Right lobe of liver (tissue), 6 donors: Measurements from ENCODE around the gene TGFBR3. TPM values are rescaled to one million over a fixed set of nuclear protein-coding genes. Genes with fewer than 3 reads are reported as not detected.
A peak's percentile ranks its signal among the peaks of the same experiment; 100 is the strongest.

Experiments
- ATAC-seq, 4 donors: fragments of 200-7000 bp; cut with Tn5 transposase; one replicate each; pipeline ENCODE4 v1.9.1; 2020; ENCODE audit warnings: mild to moderate bottlenecking in 4 of 4, moderate library complexity in 4 of 4
- DNase-seq, 3 donors: peaks; one replicate each; pipeline ENCODE4 v3.0.0-alpha.2; 2020
- H3K27ac ChIP-seq, 3 donors: fragments of 200-600 bp; one replicate each; pipeline ENCODE4 v1.8.0; 2022
- H3K27me3 ChIP-seq, 2 donors: fragments of 200-600 bp; one replicate each; pipeline ENCODE4 v1.8.0; 2022
- H3K36me3 ChIP-seq, 4 donors: fragments of 200-600 bp; sonication (generic) in 1 of 4; one replicate each; pipeline versions ENCODE4 v1.5.1 to v1.8.0; 2017 to 2022; ENCODE audit warnings: control low read depth in 1 of 4
- H3K4me1 ChIP-seq, 4 donors: fragments of 200-600 bp; sonication (generic) in 1 of 4; one replicate each; pipeline versions ENCODE4 v1.5.1 to v1.8.0; 2017 to 2022; ENCODE audit warnings: control low read depth in 1 of 4
- H3K4me3 ChIP-seq, 3 donors: fragments of 200-600 bp; one replicate each; pipeline ENCODE4 v1.8.0; 2022
- H3K9me3 ChIP-seq, 4 donors: fragments of 200-600 bp; sonication (generic) in 1 of 4; one replicate each; pipeline versions ENCODE4 v1.5.1 to v1.8.0; 2017 to 2022; ENCODE audit warnings: control low read depth in 1 of 4
- CTCF ChIP-seq, 4 donors: fragments of 200-600 bp in 3 of 4; fragments of 450-650 bp in 1 of 4; IDR thresholded peaks; one replicate each; pipeline versions ENCODE4 v1.5.1 to v1.8.0; 2016 to 2022; ENCODE audit warnings: antibody characterized with exemption in 4 of 4, mild to moderate bottlenecking in 2 of 4
- POLR2A ChIP-seq: fragments of 450-650 bp; IDR thresholded peaks from one replicate; pipeline ENCODE4 v1.6.1; 2017; ENCODE audit warnings: antibody characterized with exemption, mild to moderate bottlenecking
- WGBS: methylation state at CpG from one replicate; pipeline ENCODE4 v1.1.6; 2018; ENCODE audit warnings: low coverage, low lambda C conversion rate; ENCODE audit not compliant: insufficient coverage; ENCODE audit errors: missing lambda C conversion rate; 5-methylcytosine and 5-hydroxymethylcytosine counted together
- intact Hi-C, 2 donors: fragments of 100-400 bp; cut with DNase I; formaldehyde crosslinking; loops; one replicate each; pipeline versions ENCODE4 v1.11.2 to v1.14.1; 2022
- total RNA-seq, 6 experiments: library from RNA; depleted of rRNA in 2 of 6; stranded (reverse); fragments of >200 nt in 2 of 6; fragmentation: NEBNext Ultra II Directional in 3 of 6; extraction: Animal tissue kit (Norgen Biotek cat#: 25700) in 3 of 6; gene quantifications; one replicate each; pipeline versions ENCODE4 v1.1.0 to v1.2.4, GENCODE V29; 2016 to 2023
- donor health status: DM: no; HTN: yes; CAD: no.
- donor health status: DM: no; HTN: no; CAD: no.
- donor health status: DM: no; HTN: no; CAD: no.
- donor health status: DM: no; HTN: yes; CAD: no.
- donor health status: DM: no; HTN: yes; CAD: no.

TGFBR3 gene
- total RNA-seq, 6 experiments from 2014 or later, result 9.0 to 32.3 (median 18.1) TPM

- ATAC-seq (no peak), DNase-seq (no peak)
- intact Hi-C loops, result no loop called here
- H3K9me3 ChIP-seq, result no peaks in the 10 kb centered on the region
- TF ChIP-seq CTCF (IDR thresholded peaks at IDR 0.05) (no peak), POLR2A (no peak)
- no peaks in the 10 kb centered on the region for H3K27me3 ChIP-seq
- WGBS, result 71% methylated on average over 3 of the region's 3 CpGs
- peak overlapping the region; percentile 32 to 88 (median 78) for H3K27ac ChIP-seq
- peaks cover 0 to 55% (median 15%) of the 10 kb centered on the region in 4 donors for H3K4me1 ChIP-seq
- H3K36me3 ChIP-seq, result no peaks in the 10 kb centered on the region
- no peak overlapping the region for H3K4me3 ChIP-seq
Observed at GRCh38 chr1:91746728-91747338, 139.1 kb downstream of the TGFBR3 start.

- WGBS, result 16% methylated on average over 5 of the region's 5 CpGs
- ATAC-seq, result peak; percentile 43 to 79 (median 54)
- peaks cover 0 to 46% (median 10%) of the 10 kb centered on the region in 4 donors for H3K4me1 ChIP-seq
- no peak overlapping the region for H3K4me3 ChIP-seq
- no peaks in the 10 kb centered on the region for H3K36me3 ChIP-seq
- H3K9me3 ChIP-seq, result no peaks in the 10 kb centered on the region
- TF ChIP-seq CTCF (IDR thresholded peaks at IDR 0.05) (no peak), POLR2A (no peak)
- H3K27me3 ChIP-seq, result no peaks in the 10 kb centered on the region
- intact Hi-C loops, result no loop called here
- DNase-seq, result no peak
- H3K27ac ChIP-seq, result peak overlapping the region; percentile 67 to 88 (median 78)
Observed at GRCh38 chr1:91745640-91746373, 140.1 kb downstream of the TGFBR3 start.

- peaks cover 0 to 39% (median 6%) of the 10 kb centered on the region in 4 donors for H3K4me1 ChIP-seq
- H3K27me3 ChIP-seq, result no peaks in the 10 kb centered on the region
- TF ChIP-seq CTCF (IDR thresholded peaks at IDR 0.05), result peak; percentile 27 to 65 (median 50)
- TF ChIP-seq POLR2A, result no peak
- no peaks in the 10 kb centered on the region for H3K36me3 ChIP-seq
- ATAC-seq, result peak; percentile 84 to 94 (median 88)
- no peaks in the 10 kb centered on the region for H3K9me3 ChIP-seq
- intact Hi-C loops, result no loop called here
- WGBS, result 20% methylated on average over 6 of the region's 6 CpGs
- H3K4me3 ChIP-seq, result no peak overlapping the region
- DNase-seq, result peak; percentile 48 to 76 (median 71)
- H3K27ac ChIP-seq, result peak overlapping the region; percentile 67 to 88 (median 78)
Observed at GRCh38 chr1:91744953-91745639, 140.9 kb downstream of the TGFBR3 start.

- WGBS, result 42% methylated on average over 3 of the region's 4 CpGs
- ATAC-seq (peak in 1 of 4 donors; percentile 52), DNase-seq (peak in 1 of 3 donors; percentile 56)
- TF ChIP-seq POLR2A (no peak), CTCF (IDR thresholded peaks at IDR 0.05) (no peak)
- Histone ChIP-seq H3K27me3 (no peaks in the 10 kb centered on the region), H3K36me3 (no peaks in the 10 kb centered on the region), H3K4me3 (no peak overlapping the region), H3K4me1 (peaks cover 0 to 25% (median 2%) of the 10 kb centered on the region in 4 donors), H3K27ac (no peak overlapping the region), H3K9me3 (no peaks in the 10 kb centered on the region)
- intact Hi-C loops, result no loop called here
Observed at GRCh38 chr1:91742848-91743292, 143.1 kb downstream of the TGFBR3 start.
